Activated T-cell treated with anti-CD3 and anti-CD28 coated beads, Interleukin-2, amount 50 U/mL, for 24 hours (primary cell): ENCODE data around the gene ANKRD45.
A peak's percentile ranks its signal among the peaks of the same experiment; 100 is the strongest.
"Not testable (repeated sequence)": the region's sequence is repeated elsewhere in the genome, so short reads cannot be mapped to it uniquely, and the experiment has no call there.

ENCODE experiments used
- DNase-seq: peaks from one replicate; pipeline ENCODE4 v3.0.0-alpha.2; 2020
- H3K27ac Mint-ChIP-seq: 2 replicates; pipeline ENCODE4 v1.8.0; 2020; ENCODE audit warnings: mild to moderate bottlenecking, mixed read lengths
- H3K27me3 Mint-ChIP-seq: 2 replicates; pipeline ENCODE4 v1.8.0; 2020; ENCODE audit warnings: mixed read lengths
- H3K36me3 Mint-ChIP-seq: 2 replicates; pipeline ENCODE4 v1.8.0; 2020; ENCODE audit warnings: low read depth, mixed read lengths
- H3K4me1 Mint-ChIP-seq: 2 replicates; pipeline ENCODE4 v1.8.0; 2020; ENCODE audit warnings: low read depth, mixed read lengths
- H3K4me3 Mint-ChIP-seq: 2 replicates; pipeline ENCODE4 v1.8.0; 2020; ENCODE audit warnings: mild to moderate bottlenecking, moderate library complexity, mixed read lengths
- H3K9me3 Mint-ChIP-seq: 2 replicates; pipeline ENCODE4 v1.8.0; 2020; ENCODE audit warnings: mixed read lengths

The ANKRD45 gene

GRCh38 chr1:173627269-173627668 lies 42.4 kb downstream of the ANKRD45 start:
- Mint-ChIP-seq H3K27ac (no peak overlapping the region), H3K9me3 (peaks cover 2% of the 10 kb centered on the region), H3K4me1 (no peaks in the 10 kb centered on the region), H3K36me3 (no peaks in the 10 kb centered on the region), H3K27me3 (no peaks in the 10 kb centered on the region), H3K4me3 (no peak overlapping the region)
- DNase-seq: no peak

DNA sequence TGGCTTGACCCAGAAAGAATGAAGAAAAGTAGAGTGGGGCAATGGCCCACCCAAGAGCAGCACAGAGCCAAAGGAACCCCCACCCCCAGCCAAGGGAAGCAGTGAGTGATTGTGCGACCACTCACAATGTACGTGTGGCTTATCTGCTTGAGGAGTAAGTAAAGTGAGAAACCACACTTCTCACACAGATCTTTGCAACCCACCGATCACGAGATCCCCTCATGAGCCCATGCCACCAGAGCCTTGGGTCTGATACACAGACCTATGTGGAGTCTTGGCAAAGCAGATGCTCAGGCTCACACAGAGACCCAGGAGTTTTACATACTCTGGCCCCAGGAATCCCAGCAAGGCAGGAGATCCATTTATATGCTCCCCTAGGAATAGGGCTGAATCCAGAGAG lies 52.8 kb downstream of the ANKRD45 start:
- Mint-ChIP-seq H3K9me3 (peaks cover 24% of the 10 kb centered on the region), H3K4me1 (no peaks in the 10 kb centered on the region), H3K27ac (no peak overlapping the region), H3K36me3 (no peaks in the 10 kb centered on the region), H3K27me3 (no peaks in the 10 kb centered on the region), H3K4me3 (no peak overlapping the region)
- DNase-seq: no peak

DNA sequence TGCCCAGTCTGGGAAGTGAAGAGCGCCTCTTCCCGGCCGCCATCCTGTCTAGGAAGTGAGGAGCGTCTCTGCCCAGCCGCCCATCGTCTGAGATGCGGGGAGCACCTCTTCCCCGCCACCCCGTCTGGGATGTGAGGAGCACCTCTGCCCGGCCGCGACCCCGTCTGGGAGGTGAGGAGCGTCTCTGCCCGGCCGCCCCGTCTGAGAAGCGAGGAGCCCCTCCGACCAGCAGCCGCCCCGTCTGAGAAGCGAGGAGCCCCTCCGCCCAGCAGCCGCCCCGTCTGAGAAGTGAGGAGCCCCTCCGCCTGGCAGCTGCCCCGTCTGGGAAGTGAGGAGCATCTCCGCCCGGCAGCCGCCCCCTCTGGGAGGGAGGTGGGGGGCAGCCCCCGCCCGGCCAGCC lies 56.6 kb downstream of the ANKRD45 start:
- not testable (repeated sequence) for H3K27me3 Mint-ChIP-seq, H3K36me3 Mint-ChIP-seq, H3K9me3 Mint-ChIP-seq, DNase-seq, H3K4me1 Mint-ChIP-seq, H3K27ac Mint-ChIP-seq, H3K4me3 Mint-ChIP-seq

- DNase-seq: no peak
- Mint-ChIP-seq H3K4me3 (no peak overlapping the region), H3K27me3 (no peaks in the 10 kb centered on the region), H3K36me3 (no peaks in the 10 kb centered on the region), H3K4me1 (no peaks in the 10 kb centered on the region), H3K9me3 (no peaks in the 10 kb centered on the region), H3K27ac (no peak overlapping the region)
These were observed 61.0 kb downstream of the ANKRD45 start for GRCh38 chr1:173608503-173609216.

GRCh38 chr1:173603056-173603591 lies 66.5 kb downstream of the ANKRD45 start, which contains the start of gene SLC9C2:
TSS of gene SLC9C2 (minus strand) at chr1:173603072. CDS start at chr1:173601776, 1,296 bp downstream.
- Mint-ChIP-seq H3K27me3 (no peaks in the 10 kb centered on the region), H3K27ac (no peak within 1 kb of the TSS), H3K9me3 (no peaks in the 10 kb centered on the region), H3K36me3 (no peaks in the 10 kb centered on the region), H3K4me3 (no peak within 1 kb of the TSS), H3K4me1 (peaks cover 2% of the 10 kb centered on the region)
- DNase-seq: no peak

DNA sequence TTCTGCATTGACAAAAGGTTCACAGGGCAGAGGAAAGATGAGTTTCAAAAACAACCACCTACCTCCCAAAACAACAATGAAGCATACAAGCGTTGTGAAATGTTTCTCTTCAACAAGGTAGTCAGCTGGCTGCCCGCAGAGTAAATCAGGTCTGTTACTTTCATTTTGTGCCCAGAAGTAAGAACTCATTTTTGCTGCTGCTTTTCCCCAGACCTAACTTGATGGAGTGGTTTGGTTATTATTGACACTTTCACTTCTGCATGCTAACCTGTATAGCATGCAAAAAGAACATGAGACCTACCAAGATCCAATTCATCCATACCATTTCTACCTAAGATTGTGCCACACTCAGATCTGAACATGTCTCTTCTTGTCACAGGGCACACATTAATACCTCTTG lies 68.1 kb downstream of the ANKRD45 start:
- Mint-ChIP-seq H3K36me3 (no peaks in the 10 kb centered on the region), H3K27ac (no peak overlapping the region), H3K27me3 (no peaks in the 10 kb centered on the region), H3K9me3 (no peaks in the 10 kb centered on the region), H3K4me3 (no peak overlapping the region), H3K4me1 (peaks cover 2% of the 10 kb centered on the region)
- DNase-seq: no peak

DNA sequence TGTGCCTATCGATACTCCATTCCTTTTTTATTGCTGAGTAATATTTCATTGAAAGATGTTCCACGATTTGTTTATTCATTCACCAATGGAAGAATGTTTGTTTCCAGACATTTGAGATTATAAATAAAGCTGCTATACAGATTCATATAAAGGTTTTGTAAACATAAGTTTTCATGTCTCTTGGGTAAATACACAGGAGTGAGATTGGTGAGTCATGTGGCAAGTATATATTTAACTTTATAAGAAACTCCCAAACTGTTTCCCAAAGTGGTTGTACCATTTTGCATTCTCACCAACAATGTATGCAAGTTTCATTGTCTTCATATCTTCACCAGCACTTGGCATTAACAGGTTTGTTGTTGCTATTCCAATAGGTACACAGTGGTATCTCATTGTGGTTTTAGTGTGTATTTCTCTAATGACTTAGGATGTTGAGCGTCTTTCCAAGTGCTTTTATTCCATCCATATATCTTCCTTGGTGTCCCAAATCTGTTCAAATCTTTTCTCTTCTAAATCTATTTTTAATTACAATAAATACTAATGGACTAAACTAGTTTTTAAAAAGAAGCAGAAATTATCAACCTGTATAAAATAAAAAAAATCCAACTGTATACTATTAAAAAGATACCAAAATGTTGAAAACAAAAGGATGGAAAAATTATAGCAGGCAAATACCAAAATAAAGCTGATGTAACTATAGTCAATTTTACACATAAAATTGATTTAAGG lies 73.4 kb downstream of the ANKRD45 start:
- Mint-ChIP-seq H3K36me3 (no peaks in the 10 kb centered on the region), H3K4me3 (no peak overlapping the region), H3K27ac (no peak overlapping the region), H3K27me3 (no peaks in the 10 kb centered on the region), H3K4me1 (no peaks in the 10 kb centered on the region), H3K9me3 (peaks cover 6% of the 10 kb centered on the region)
- no peak for DNase-seq

DNA sequence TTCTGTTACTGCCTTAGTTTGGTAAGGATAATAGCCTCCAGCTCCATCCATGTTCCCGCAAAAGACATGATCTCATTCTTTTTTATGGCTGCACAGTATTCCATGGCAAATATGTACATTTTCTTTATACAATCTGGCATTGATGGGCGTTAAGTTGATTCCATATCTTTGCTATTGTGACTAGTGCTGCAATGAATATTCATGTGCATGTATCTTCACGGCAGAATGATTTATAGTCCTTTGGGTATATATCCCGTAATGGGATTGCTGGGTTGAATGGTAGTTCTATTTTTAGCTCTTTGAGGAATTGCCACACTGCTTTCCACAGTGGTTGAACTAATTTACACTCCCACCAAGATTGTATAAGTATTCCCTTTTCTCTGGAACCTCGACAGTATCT lies 78.5 kb downstream of the ANKRD45 start:
- not testable (repeated sequence) for H3K9me3 Mint-ChIP-seq, H3K27ac Mint-ChIP-seq, H3K36me3 Mint-ChIP-seq, H3K4me1 Mint-ChIP-seq, DNase-seq, H3K27me3 Mint-ChIP-seq, H3K4me3 Mint-ChIP-seq

- DNase-seq: no peak
- Mint-ChIP-seq H3K9me3 (no peaks in the 10 kb centered on the region), H3K4me1 (no peaks in the 10 kb centered on the region), H3K36me3 (no peaks in the 10 kb centered on the region), H3K4me3 (no peak overlapping the region), H3K27me3 (no peaks in the 10 kb centered on the region), H3K27ac (no peak overlapping the region)
These were observed 79.1 kb downstream of the ANKRD45 start for GRCh38 chr1:173590557-173590956.

DNA sequence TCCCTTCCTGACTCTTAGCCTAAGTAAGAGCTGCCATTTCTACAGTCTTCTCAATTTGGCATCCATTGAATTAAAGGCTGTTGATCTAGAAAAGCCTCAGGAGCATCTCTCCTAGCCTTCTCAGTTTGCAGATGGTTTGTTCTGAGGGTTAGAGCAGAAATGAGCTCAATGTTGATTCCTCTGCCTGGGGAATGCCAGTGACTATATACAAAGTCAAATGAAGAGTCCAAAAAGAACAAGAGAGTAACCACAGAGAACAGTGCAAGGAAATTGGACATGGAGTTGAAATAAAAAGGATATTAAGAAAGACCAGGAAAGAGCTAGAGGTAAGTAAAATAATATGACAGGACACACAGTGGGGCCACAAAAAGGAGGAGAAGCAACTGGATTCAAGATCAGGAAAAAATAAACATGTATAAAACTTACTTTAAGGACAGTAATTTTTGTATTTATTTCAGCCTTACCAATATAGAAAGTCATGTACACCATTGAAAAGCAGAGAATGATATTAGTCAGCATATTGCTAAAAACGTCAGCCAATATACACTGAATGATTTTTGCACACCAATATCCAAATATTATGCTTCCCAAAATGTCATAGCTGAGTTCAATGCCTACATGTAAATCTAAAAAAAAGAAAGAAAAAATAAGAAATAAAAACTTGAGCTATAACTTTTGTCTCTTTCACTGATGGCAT lies 88.1 kb downstream of the ANKRD45 start:
- Mint-ChIP-seq H3K4me1 (peaks cover 7% of the 10 kb centered on the region), H3K27ac (peak overlapping the region; percentile 35), H3K36me3 (no peaks in the 10 kb centered on the region), H3K4me3 (no peak overlapping the region), H3K27me3 (no peaks in the 10 kb centered on the region), H3K9me3 (no peaks in the 10 kb centered on the region)
- DNase-seq: no peak

DNA sequence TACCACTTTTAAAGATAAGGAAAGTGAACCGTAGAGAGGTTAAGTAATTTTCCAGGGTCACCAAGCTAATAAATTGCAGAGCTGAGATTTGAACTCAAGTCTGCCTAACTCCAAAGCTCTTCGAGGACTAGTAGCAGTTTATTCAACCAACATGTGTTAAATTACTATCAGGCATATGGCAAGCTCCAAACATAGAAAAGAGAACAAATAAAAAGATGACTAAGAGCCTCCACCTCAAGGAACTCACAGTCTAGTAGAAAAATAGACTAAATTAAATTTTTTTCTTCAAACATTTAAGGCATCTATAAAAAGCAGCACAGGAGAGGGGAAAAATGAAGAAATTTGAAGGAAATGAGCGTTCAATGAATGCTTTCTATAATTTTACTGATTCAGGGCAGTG lies 89.0 kb downstream of the ANKRD45 start:
- Mint-ChIP-seq H3K27ac (no peak overlapping the region), H3K27me3 (no peaks in the 10 kb centered on the region), H3K9me3 (no peaks in the 10 kb centered on the region), H3K36me3 (no peaks in the 10 kb centered on the region), H3K4me1 (peaks cover 7% of the 10 kb centered on the region), H3K4me3 (no peak overlapping the region)
- DNase-seq: no peak

DNA sequence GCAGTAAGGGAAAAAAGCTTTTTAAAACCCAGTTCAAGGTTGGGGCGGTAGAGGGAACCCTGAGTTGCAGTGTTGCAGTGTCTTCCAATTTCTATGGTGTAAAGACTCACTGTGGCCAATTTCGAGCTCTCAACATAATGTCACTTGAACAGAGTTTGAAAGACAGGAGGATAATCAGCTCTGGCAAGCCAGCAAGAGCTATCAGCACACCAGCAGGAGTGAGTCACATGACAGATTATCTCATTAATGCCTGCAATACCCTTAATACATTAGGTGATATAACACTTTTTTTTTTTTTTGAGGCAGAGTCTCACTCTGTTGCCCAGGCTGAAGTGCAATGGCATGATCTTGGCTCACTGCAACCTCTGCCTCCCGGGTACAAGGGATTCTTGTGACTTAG lies 89.6 kb downstream of the ANKRD45 start:
- no peak overlapping the region for H3K4me3 Mint-ChIP-seq
- no peaks in the 10 kb centered on the region for H3K9me3 Mint-ChIP-seq
- no peak overlapping the region for H3K27ac Mint-ChIP-seq
- peaks cover 7% of the 10 kb centered on the region for H3K4me1 Mint-ChIP-seq
- no peak for DNase-seq
- no peaks in the 10 kb centered on the region for H3K27me3 Mint-ChIP-seq
- no peaks in the 10 kb centered on the region for H3K36me3 Mint-ChIP-seq

- H3K4me3 Mint-ChIP-seq: no peak overlapping the region
- no peaks in the 10 kb centered on the region for H3K36me3 Mint-ChIP-seq
- no peaks in the 10 kb centered on the region for H3K27me3 Mint-ChIP-seq
- peaks cover 13% of the 10 kb centered on the region for H3K4me1 Mint-ChIP-seq
- DNase-seq: no peak
- H3K27ac Mint-ChIP-seq: no peak overlapping the region
- no peaks in the 10 kb centered on the region for H3K9me3 Mint-ChIP-seq
These were observed 96.1 kb downstream of the ANKRD45 start for GRCh38 chr1:173573596-173573995.

DNA sequence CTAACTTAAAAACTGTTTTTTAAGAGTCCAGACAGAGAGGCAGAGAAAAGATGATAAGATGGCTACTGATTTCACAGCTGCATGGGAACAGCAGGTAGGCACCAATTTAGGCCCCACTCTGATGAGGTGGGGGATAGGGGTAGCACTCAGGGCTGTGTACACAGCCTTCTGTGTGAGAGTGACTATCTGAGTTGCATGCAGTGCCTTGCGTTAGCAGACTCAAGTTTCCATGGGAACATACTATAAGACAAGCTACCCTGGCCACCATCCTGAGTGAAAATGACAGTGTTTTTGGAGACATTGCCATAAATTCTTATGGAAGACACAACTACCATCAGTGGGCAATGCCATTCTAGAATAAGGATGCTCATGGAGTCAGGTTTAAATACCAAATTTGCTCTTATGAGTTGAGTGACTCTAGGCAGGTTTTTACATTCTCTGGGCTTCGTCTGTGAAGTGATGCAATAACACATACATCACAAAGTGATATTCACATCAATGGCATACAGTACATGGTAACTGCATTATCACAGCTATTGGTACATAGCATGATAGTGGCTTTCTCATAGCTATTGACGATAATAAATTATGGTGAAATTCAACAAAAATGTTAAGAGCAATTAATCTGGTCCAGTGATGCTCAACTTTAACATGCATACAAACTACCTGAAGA lies 97.3 kb downstream of the ANKRD45 start:
- no peak for DNase-seq
- no peaks in the 10 kb centered on the region for H3K27me3 Mint-ChIP-seq

More for the DNA sequence above, 97.3 kb downstream of the ANKRD45 start:
- Mint-ChIP-seq H3K9me3 (peaks cover 8% of the 10 kb centered on the region), H3K36me3 (no peaks in the 10 kb centered on the region), H3K27ac (no peak overlapping the region), H3K4me3 (no peak overlapping the region), H3K4me1 (peaks cover 13% of the 10 kb centered on the region)
